NAMALWA (cell line): ENCODE data around the gene PLCB3.

Experiments
- DNase-seq: peaks from one replicate; pipeline ENCODE4 v3.0.0-alpha.2; 2015; ENCODE audit warnings: low spot score

PLCB3 gene

GRCh38 chr11:64266339-64266738 is 15.0 kb downstream of the PLCB3 start:
- DNase-seq: no peak

- no peak for DNase-seq
These were observed 16.0 kb downstream of the PLCB3 start for GRCh38 chr11:64267207-64267945.

GRCh38 chr11:64268025-64268892 is 16.9 kb downstream of the PLCB3 start:
- DNase-seq: no peak

- DNase-seq: peak; percentile 50
These were observed 17.7 kb downstream of the PLCB3 start for GRCh38 chr11:64268893-64269539.

GRCh38 chr11:64269540-64270220 is 18.4 kb downstream of the PLCB3 start:
- peak; percentile 99 for DNase-seq

GRCh38 chr11:64275031-64275800 is 23.9 kb downstream of the PLCB3 start:
- no peak for DNase-seq

GRCh38 chr11:64275841-64276240 is 24.5 kb downstream of the PLCB3 start:
- no peak for DNase-seq

- no peak for DNase-seq
These were observed 25.5 kb downstream of the PLCB3 start for GRCh38 chr11:64276653-64277431.

- DNase-seq: no peak
These were observed 27.4 kb downstream of the PLCB3 start for GRCh38 chr11:64278576-64279190.

- DNase-seq: no peak
These were observed 30.8 kb downstream of the PLCB3 start for GRCh38 chr11:64281957-64282770.

GRCh38 chr11:64283092-64283491 is 31.8 kb downstream of the PLCB3 start:
- DNase-seq: no peak

GRCh38 chr11:64284048-64284961 is 33.0 kb downstream of the PLCB3 start, which contains the start of gene BAD:
Gene BAD, minus strand, starts transcription at chr11:64284665. Its CDS starts 297 bp downstream, at chr11:64284368.
- DNase-seq: peak; percentile 95

GRCh38 chr11:64284962-64285884 is 33.9 kb downstream of the PLCB3 start, which contains the start of gene GPR137:
Gene GPR137, plus strand, starts transcription at chr11:64285848. Its CDS starts 677 bp downstream, at chr11:64286525.
- DNase-seq: peak; percentile 88

- DNase-seq: peak; percentile 65
These were observed 34.8 kb downstream of the PLCB3 start for GRCh38 chr11:64285885-64286800.

- no peak for DNase-seq
These were observed 35.5 kb downstream of the PLCB3 start for GRCh38 chr11:64286801-64287159.
